Esophagus muscularis mucosa (tissue), 4 donors: ENCODE results near the gene KRTAP5-3.

Experiments used
- CTCF ChIP-seq, 3 experiments: fragments of 200-600 bp in 2 of 3; fragments of 450-650 bp in 1 of 3; sonication (generic) in 2 of 3; IDR thresholded peaks; one replicate each; pipeline ENCODE4 v1.5.1; 2017 to 2019; ENCODE audit warnings: antibody characterized with exemption in 3 of 3, mild to moderate bottlenecking in 2 of 3, moderate library complexity in 1 of 3
- EP300 ChIP-seq: sonication (generic); formaldehyde crosslinking; IDR thresholded peaks from one replicate; pipeline ENCODE4 v1.6.1; 2017; ENCODE audit warnings: antibody characterized with exemption
- POLR2A ChIP-seq: fragments of 450-650 bp; IDR thresholded peaks from one replicate; pipeline ENCODE4 v1.6.1; 2017; ENCODE audit warnings: antibody characterized with exemption, moderate library complexity, mild to moderate bottlenecking, low read depth
- POLR2AphosphoS5 ChIP-seq, 2 donors: sonication (generic); formaldehyde crosslinking; IDR thresholded peaks; one replicate each; pipeline ENCODE4 v1.6.1; 2017; ENCODE audit warnings: antibody characterized with exemption in 2 of 2

GRCh38 chr11:1558775-1559110 is 49.5 kb downstream of the KRTAP5-3 start:
- TF ChIP-seq CTCF (IDR thresholded peaks at IDR 0.05) (no peak), POLR2A (peak; percentile 1), POLR2AphosphoS5 (IDR thresholded peaks at IDR 0.05) (no peak), EP300 (no peak)
